NCI-H748 (cell line): ENCODE results near the gene GPSM3.
A peak's percentile ranks its signal among the peaks of the same experiment; 100 is the strongest.

ENCODE experiments used
- DNase-seq: peaks from one replicate; lab custom pipeline; 2025; ENCODE audit not compliant: unreplicated experiment; lab: John Stamatoyannopoulos, UW

GPSM3 gene

DNA sequence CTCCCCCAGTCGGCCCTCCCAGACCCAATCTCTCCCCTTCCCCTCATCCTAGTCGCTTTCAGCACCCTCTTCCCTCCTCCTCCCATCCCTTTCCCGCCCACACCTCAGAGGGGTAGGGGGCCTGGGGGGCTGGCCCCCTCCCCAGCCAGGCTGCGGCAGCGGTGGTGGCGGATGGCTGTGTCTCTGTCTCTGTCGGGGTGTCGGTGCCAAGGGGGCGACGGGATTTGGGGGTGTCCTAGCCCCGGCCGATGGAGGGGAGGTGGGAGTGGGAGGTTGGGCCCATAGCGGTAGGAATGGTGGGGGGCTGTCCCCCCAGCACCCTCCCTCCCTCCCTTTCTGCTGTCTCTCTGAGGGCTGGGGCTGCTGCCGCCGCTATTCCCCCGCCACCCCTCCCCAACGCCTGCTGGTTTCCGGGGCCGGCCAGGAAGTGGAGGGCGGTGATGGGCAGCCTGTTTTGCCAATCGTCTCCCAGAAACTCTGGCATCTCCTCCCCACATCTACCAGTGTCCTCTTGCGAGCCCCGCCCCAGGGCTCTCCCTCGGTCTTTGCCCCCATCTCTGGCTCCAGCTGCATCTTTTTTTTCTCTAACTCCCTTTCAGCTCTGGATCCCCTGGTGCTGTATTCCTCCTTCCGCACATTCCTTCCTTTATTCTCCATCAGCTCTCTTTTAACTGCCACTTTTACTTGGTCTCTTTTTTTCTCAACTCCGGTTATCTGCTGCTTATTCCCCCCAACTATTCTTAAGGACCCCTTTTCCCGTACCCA is 16.6 kb downstream of the GPSM3 start, which contains the start of gene AGPAT1:
Gene AGPAT1 (minus strand): TSS at position 374 of the 765 bp plus-strand sequence. CDS start 4,588 bp downstream, outside the sequence.
- peak; percentile 98 for DNase-seq

DNA sequence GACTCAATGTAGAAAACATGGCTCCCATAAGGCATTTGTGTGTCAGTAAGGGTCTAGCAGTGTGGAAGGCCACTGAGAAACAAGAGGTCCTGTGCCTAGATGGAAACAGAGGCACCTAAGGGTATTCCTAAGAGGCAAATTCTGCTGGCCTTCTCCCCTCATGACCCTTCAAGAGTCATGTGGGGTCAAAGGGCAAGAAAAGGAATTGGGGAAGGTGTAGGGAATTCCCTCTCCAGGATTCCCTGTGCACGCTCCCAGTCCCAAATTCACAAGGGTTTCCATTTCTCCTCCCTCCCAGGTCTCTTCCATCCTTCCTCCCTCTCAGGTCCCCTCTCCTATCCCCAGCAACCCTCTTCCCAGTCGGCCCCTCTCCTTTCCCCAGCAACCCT is 17.1 kb downstream of the GPSM3 start:
- DNase-seq, result no peak

DNA sequence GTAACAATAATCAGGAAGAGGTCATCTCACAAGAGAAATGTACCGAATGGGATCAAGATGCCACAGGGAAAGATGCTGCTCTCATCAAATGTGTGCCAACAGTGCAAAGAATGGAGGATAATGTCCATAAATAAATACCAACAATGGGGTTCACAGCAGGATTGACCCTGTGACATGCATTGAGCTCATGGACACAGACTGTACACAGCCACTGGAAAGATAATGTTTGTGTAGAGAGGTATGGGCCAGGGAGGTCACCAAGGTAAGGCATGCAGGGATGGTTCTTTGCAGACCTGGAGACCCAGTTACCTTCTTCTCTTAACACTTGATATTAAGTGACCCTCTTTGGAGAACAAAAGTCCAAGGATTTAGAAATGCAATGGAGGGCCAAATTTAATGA is 18.0 kb downstream of the GPSM3 start:
- DNase-seq, result no peak

DNA sequence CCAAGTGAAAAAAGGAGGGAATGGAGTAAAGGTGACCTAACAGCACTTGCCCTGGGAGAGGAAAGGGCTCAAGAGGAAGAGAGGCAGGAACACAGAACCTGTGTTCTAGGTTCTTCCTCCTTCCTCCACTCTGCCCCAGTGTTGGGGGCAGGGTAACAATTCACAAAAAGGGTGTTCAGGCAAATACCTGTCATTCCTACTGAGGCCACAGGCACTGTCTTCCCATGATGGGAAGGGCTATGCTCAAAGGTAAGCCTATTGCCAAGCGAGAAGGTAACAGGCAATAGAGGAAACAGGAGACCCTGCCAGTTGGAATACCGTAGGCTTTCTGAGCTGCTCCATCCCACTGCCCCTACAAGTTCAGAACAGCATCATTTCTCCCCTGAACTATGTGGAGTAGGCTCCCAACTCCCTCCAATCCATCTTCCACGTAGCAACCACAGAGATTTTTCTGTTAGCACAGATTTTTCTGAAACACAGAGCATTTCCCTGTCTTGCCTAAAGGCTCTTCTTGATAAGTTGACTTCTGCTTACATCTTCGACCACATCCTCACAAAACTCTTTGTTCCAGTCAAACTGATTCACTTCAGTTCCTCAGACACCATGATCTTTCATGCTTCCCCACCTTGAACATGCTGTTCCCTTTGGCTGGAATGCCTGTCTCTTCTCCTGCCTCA is 19.3 kb downstream of the GPSM3 start:
- no peak for DNase-seq

DNA sequence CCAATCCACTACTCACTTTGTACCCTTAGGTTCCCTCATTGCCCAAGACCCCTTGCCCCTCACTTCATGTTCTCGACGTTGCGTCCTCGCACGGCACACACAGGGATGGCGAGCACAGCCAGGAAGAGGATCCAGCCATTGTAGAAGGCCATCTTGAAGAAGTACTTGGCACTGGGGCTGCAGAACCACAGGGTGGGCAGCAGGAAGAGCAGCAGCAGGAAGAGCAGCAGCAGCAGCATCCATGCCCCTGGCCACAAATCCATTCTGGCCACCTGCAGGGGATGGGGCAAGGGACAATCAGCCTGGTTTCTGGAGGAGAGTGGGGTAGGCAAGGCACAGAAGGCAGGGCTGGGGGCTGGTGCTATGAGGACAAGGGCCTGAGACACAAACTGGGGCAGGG is 21.2 kb downstream of the GPSM3 start:
- no peak for DNase-seq

DNA sequence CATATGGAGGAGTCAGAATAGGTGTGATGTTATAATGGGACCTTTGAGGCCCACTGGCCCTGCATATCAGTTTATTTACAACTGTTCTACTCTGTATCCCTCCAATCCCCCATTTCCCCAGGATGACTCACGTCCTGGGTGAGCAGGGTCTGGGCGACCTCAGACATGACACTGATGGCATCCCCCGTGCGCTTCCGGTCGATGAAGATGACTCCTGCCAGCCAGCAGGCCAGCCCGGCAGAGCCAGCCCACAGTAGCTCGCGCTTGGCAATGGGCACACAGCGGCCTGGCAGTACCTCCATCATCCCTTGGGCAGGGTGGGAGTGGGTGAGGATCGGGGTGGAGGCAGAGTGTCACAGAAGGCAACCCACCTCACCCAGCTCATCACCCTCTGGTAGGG is 22.1 kb downstream of the GPSM3 start:
- no peak for DNase-seq

DNA sequence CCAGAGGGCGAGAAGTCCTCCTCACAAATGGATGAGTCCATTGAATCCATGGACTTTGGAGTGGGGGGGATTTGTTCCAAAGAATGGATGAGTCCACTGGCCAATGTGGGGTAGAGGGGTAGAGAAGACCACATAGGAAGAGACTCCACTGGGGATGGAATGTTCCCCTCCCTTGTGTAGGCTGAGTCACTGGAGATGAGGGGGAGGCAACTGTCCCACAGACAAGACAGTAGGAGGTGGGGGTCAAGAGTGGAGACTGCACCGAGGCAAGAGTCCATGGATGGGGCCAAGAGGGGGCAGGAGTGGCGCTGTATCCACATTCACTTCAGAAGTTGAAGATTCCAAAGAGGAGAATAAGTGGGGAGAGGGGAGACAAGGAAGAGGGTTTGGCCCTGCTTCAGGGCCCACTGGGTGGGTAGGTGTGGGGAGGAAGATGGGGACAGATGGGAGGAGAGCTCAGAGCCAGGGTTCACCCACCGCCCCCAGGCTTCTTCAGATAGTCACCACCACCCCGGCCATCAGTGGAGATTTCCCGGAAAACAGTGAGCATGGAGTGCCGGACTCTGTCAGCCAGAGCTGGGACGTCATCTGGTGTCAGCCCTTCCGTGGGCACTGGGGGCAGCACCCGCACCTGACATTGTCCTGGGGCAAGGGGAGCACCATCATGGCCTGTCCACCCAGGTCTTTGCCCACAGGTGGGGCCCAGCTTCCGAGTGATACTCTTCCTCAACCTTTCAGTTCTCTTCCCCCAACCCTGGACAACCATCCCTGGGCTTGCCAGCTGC is 23.4 kb downstream of the GPSM3 start:
- DNase-seq, result no peak

DNA sequence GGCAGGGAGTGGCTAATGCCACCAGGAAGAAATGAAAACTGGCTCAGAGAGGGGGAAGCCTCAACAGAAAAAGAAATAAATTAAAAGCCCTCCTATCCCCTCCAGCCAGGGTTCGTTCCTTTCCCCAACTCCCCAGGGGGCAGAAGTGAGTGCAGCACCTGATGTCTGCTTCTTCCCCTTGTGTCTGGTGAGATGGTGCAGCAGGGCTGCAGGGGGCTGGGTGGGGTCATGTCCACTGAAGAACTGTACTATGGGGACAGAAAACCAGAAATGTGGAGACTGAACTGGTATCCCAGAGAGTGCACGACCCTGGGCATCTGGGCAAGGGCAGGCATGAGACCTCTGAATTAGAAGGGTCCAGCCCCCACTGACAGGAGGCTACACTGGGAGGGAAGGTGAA is 24.1 kb downstream of the GPSM3 start:
- DNase-seq, result no peak

DNA sequence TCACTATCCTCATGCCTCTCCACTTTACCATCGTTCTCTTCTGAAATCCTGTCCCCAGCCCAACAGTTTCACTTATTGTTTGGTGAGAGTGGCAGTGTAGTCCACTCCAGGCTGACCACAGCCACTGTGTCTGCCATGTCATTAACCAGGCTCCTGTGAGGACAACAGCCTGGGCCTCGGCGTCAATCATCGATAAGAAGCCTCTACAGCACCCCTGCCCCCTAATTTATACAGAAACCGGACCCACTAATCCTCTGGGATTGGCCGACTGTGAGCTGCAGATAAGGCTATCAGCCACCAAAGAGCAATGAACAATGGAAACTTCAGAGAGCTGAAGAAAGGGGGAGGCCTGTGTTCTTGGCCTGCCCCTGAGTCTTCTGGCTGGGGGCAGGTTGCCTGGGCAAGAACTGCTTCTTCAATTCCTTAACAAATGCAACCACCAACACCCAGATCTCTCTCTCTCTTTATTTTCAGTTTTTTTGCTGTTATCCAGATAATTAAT is 24.6 kb downstream of the GPSM3 start:
- DNase-seq, result no peak

DNA sequence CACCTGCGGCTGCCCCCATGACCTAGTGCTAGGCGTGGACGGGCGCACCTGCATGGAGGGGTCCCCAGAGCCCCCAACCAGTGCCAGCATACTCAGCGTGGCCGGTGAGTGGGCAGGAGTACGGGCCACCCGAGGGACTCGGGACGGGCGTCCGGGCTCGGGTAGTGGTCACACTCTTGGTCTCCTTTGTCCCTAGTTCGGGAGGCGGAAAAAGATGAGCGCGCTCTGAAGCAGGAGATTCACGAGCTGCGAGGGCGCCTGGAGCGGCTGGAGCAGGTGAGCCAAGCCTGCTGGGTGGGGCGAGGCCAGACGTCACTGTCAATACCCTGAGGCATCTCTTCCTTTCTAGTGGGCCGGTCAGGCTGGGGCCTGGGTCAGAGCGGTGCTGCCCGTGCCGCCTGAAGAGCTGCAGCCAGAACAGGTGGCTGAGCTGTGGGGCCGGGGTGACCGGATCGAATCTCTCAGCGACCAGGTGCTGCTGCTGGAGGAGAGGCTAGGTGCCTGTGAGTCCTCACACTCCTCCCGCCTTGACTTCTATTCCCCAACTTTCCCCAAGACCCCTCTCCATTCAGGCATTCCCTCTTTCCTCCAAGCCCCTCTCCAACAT is 25.2 kb downstream of the GPSM3 start:
- DNase-seq, result no peak

DNA sequence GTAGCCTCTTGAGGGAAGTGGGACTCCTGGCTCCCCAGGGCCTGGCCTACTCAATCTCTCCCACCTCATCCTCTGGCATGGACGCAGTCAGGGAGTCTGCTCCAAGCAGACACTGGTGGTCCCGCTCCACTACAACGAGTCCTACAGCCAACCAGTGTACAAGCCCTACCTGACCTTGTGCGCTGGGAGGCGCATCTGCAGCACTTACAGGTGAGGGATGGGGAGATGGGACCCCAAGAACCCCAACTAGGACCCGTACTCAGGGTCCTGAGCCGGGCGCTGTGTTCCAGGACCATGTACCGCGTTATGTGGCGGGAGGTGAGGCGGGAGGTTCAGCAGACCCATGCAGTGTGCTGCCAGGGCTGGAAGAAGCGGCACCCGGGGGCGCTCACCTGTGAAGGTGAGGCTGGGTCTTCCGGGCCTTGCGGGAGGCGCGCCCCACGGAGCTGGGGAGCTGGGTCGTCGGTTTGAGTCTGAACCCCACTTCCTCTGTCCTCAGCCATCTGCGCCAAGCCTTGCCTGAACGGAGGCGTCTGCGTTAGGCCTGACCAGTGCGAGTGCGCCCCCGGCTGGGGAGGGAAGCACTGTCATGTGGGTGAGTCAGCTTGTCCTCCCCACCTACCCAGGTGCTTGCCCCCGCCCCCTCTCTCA is 25.9 kb downstream of the GPSM3 start:
- DNase-seq, result no peak

DNA sequence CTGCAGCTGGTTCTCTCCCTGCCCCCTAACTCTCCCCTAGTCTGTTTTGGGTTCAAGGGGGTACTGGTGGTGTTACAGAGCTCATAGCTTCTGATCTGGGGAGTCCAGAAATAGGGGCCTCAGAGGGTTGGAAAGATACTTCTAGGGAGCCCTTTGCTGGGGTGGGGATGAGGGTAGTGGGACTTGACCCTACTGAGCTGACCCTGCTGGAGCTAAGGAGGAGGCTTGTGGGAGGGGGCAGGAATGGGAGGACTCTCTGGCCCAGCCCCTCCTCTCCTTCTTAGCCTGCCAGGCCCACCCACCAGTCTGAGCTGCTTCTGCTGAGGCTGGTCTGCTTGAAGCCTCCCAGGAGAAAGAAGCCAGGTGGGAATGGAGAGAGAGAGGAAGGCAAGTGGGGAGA is 28.1 kb downstream of the GPSM3 start, which contains the start of gene EGFL8:
Gene EGFL8 (plus strand): TSS at position 301 of the 400 bp plus-strand sequence. CDS start 1,571 bp downstream, outside the sequence.
- DNase-seq, result no peak

DNA sequence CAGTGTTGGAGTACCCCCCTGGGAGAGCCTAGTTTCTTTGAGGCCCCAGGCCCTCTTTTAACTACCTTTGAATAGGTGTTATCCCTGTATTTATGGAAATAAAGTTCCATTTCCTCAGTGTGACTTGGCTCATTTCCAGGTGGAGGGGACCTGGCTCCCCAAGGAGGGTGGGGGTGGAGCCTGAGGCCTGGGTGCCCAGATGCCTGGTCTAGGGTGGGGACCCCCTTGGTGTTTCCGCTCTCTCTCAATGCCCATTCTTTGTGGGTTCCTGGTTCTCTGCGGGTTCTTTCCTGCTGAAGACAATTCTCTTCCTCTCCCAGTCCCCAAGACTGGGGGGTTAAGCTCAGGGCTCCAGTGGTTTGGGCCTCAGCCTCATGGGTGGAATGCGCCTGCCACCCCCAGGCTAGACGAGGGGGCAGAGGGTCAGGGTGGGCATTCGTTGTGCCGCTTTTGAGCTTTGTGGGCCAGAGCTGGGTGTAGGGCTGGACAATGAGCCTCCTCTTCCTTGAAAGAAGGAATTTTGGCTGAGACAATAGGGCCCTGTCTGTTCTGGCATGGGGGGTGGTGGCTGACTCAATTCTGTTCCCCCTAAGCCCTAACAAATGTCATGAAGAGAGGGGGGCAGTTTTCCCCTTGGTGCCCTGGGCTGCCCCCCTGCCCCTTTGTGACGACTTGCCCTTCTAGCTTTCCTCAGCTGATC is 28.7 kb downstream of the GPSM3 start:
- no peak for DNase-seq

DNA sequence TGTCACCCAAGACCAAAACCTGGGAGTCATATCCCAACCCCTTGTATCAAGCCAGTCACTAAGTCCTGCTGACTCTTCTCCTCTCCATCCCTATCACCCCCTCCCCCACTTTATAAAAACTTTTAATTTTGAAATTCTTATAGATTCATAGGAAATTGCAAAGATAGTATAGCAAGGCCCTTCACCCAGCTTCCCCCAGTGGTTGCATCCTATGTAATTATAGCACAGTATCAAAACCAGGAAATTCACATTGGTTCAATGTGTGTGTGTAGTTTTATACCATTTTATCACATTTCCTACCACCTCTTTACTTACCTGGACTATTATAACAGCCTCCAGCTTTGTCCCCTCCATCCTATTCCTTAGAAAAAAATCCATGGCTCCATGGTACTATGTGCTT is 34.4 kb downstream of the GPSM3 start:
- DNase-seq, result no peak

DNA sequence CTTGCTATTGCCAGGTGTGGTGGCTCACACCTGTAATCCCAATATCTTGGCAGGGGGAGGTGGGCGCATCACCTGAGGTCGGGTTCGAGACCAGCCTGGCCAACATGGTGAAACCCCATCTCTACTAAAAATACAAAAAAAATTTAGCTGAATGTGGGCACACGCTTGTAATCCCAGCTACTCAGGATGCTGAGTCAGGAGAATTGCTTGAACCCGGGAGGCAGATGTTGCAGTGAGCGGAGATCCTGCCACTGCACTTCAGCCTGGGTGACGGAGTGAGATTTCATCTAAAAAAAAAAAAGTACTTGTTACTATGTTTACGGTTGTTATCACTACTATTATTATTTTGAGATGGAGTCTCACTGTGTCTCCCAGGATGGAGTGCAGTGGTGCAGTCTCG is 35.6 kb downstream of the GPSM3 start:
- no peak for DNase-seq

DNA sequence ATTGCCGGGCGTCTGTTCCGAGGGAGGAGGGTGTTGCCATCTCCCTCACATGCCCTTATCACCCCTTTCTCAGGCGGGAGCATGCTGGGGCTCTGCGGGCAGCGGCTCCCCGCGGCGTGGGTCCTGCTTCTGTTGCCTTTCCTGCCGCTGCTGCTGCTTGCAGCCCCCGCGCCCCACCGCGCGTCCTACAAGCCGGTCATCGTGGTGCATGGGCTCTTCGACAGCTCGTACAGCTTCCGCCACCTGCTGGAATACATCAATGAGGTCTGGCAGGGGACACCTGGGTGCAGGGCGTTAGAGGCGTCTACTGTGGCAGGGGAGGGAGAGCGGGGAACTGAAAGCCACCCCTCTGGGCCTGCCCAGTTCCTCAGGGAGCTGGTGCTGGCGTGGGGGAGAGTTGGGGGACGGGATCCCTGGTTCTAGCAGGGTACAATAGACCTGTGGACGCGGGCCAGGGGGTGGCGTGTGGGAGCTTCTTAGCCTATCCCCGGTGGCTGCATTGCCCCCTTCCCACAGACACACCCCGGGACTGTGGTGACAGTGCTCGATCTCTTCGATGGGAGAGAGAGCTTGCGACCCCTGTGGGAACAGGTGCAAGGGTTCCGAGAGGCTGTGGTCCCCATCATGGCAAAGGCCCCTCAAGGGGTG is 37.8 kb downstream of the GPSM3 start:
- DNase-seq, result peak; percentile 88

DNA sequence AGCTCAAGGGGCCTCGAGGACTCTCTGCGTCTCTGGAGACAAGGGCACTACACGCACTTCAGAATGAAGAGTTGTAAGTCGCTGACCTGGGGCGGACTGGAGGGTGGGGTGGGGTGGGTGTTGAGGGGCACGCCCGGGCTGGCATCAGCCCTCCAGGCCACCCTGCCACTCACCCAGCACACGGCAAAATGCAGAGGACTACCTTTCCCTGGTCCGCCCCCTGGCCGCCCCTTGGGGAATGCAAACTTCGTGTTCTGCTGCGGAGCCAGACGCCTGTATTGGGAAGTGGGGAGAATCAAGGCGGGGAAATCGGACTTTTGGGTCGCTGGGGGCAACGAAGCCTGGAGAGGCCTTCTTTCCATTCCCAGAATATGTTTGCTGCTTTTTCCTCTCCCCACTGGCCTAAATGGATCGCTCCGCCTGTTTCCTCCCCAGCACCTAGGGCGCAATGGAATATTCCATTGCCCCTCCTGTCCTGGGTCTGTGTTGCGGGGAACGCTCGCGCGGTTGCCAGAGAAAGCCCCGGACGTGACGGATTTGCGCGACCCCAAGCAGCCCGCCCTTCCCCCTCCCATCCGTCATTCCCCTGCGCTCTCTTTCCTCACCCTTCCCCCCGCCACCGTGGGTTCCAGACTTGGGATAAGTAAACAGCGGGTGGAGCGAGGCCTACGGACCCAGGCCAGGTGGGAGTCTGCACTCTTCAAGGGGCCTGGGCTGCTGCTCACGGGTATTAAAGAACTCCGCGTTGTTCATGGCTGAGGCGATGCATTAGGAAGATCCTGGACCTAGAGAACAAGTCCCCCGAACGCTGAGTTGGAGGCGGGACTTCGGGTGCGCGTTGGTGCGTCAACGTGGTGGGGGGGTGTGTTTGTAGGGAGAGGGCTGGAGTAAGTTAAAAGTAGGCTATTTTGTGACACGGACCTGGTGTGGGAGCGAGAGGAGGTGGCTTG is 38.6 kb downstream of the GPSM3 start, which contains the start of gene PPT2:
Gene PPT2 (plus strand): TSS at position 578 of the 950 bp plus-strand sequence. CDS start 454 bp downstream, outside the sequence.
- peak; percentile 96 for DNase-seq
